ENCODE measurements around the gene IFT122. TPM values are rescaled to one million over a fixed set of nuclear protein-coding genes. Genes with fewer than 3 reads are reported as not detected.
"Not testable (repeated sequence)": the region's sequence is repeated elsewhere in the genome, so short reads cannot be mapped to it uniquely, and the experiment has no call there.

The IFT122 gene
- total and polyA plus RNA-seq, 9 donors: 20.8 to 58.1 (median 45.6) TPM

- no peaks in the 10 kb centered on the region for H3K9me3 ChIP-seq
- H3K27me3 ChIP-seq: no peaks in the 10 kb centered on the region
- intact Hi-C loops (cut with DNase I): no loop called here
- no peak overlapping the region for H3K27ac ChIP-seq
- WGBS, 3 donors: 88 to 90% (median 89%) methylated on average over 8 of the region's 8 CpGs
- no peak for TF ChIP-seq EP300 (IDR thresholded peaks at IDR 0.05)
- TF ChIP-seq CTCF (IDR thresholded peaks at IDR 0.05): no peak
- TF ChIP-seq POLR2A (IDR thresholded peaks at IDR 0.05): no peak
- no peak overlapping the region for H3K4me3 ChIP-seq
- no peaks in the 10 kb centered on the region for H3K36me3 ChIP-seq
- no peak for DNase-seq
- no peaks in the 10 kb centered on the region for H3K4me1 ChIP-seq (ENCODE audit: insufficient read depth)
Measured at GRCh38 chr3:129513705-129514104, 73.7 kb downstream of the IFT122 start.

GRCh38 chr3:129514110-129514509 lies 74.1 kb downstream of the IFT122 start:
- WGBS, 3 donors: 86 to 97% (median 94%) methylated on average over 10 of the region's 10 CpGs
- Histone ChIP-seq H3K36me3 (no peaks in the 10 kb centered on the region), H3K27ac (no peak overlapping the region), H3K27me3 (no peaks in the 10 kb centered on the region), H3K9me3 (no peaks in the 10 kb centered on the region), H3K4me3 (no peak overlapping the region), H3K4me1 (ENCODE audit: insufficient read depth) (no peaks in the 10 kb centered on the region)
- no peak for DNase-seq
- TF ChIP-seq POLR2A (IDR thresholded peaks at IDR 0.05): no peak
- TF ChIP-seq CTCF (IDR thresholded peaks at IDR 0.05): no peak
- no peak for TF ChIP-seq EP300 (IDR thresholded peaks at IDR 0.05)
- intact Hi-C loops (cut with DNase I): no loop called here

GRCh38 chr3:129514563-129514962 lies 74.5 kb downstream of the IFT122 start:
- WGBS, 3 donors: 96 to 98% (median 97%) methylated on average over 6 of the region's 6 CpGs
- Histone ChIP-seq H3K9me3 (no peaks in the 10 kb centered on the region), H3K36me3 (no peaks in the 10 kb centered on the region), H3K4me1 (ENCODE audit: insufficient read depth) (no peaks in the 10 kb centered on the region), H3K4me3 (no peak overlapping the region), H3K27ac (no peak overlapping the region), H3K27me3 (no peaks in the 10 kb centered on the region)
- TF ChIP-seq CTCF (IDR thresholded peaks at IDR 0.05) (no peak), POLR2A (IDR thresholded peaks at IDR 0.05) (no peak), EP300 (IDR thresholded peaks at IDR 0.05) (no peak)
- intact Hi-C loops (cut with DNase I): no loop called here
- DNase-seq: no peak

GRCh38 chr3:129515108-129515820 lies 75.2 kb downstream of the IFT122 start:
- DNase-seq; H3K27me3 ChIP-seq; intact Hi-C loops (cut with DNase I); H3K27ac ChIP-seq; H3K36me3 ChIP-seq; H3K9me3 ChIP-seq; H3K4me1 ChIP-seq (ENCODE audit: insufficient read depth); H3K4me3 ChIP-seq: not testable (repeated sequence)
- WGBS, 3 donors: 91 to 93% (median 91%) methylated on average over 14 to 20 of the region's 25 CpGs

- H3K27ac ChIP-seq; H3K9me3 ChIP-seq; DNase-seq; H3K36me3 ChIP-seq; intact Hi-C loops (cut with DNase I); H3K27me3 ChIP-seq; H3K4me3 ChIP-seq; H3K4me1 ChIP-seq (ENCODE audit: insufficient read depth): not testable (repeated sequence)
- WGBS, 3 donors: 82 to 95% (median 91%) methylated on average over 6 to 7 of the region's 7 CpGs
Measured at GRCh38 chr3:129515821-129516432, 75.9 kb downstream of the IFT122 start.
